ENCODE results near the gene GH2.

DNA sequence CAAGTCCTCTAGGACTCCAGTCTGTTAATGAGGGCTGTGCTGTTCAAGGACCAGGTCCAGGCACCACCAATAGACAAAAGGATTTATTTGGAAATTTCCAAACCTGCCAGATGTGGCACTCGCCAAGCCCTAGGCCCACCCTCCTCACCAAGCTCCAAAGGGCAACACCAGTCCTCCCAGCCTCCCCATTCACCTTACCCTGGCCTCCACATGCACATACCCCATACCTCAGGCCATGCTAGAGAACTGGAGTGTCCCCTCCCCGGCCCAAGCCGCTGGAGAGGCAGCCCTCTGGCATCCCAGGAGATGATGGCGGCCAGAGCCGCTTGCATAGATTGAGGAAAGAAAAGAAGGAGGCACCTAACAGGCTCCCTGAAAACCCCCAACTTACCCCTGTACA is 49.7 kb downstream of the GH2 start:
- TF ChIP-seq, protein P1, sequence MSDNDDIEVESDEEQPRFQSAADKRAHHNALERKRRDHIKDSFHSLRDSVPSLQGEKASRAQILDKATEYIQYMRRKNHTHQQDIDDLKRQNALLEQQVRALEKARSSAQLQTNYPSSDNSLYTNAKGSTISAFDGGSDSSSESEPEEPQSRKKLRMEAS (IDR thresholded peaks at IDR 0.05; ENCODE audit: insufficient read depth, insufficient read length), result no peak
- no peak for TF ChIP-seq EZH2 (IDR thresholded peaks at IDR 0.05; ENCODE audit: borderline replicate concordance, low read depth, low read length, severe bottlenecking)
- TF ChIP-seq, protein P2, sequence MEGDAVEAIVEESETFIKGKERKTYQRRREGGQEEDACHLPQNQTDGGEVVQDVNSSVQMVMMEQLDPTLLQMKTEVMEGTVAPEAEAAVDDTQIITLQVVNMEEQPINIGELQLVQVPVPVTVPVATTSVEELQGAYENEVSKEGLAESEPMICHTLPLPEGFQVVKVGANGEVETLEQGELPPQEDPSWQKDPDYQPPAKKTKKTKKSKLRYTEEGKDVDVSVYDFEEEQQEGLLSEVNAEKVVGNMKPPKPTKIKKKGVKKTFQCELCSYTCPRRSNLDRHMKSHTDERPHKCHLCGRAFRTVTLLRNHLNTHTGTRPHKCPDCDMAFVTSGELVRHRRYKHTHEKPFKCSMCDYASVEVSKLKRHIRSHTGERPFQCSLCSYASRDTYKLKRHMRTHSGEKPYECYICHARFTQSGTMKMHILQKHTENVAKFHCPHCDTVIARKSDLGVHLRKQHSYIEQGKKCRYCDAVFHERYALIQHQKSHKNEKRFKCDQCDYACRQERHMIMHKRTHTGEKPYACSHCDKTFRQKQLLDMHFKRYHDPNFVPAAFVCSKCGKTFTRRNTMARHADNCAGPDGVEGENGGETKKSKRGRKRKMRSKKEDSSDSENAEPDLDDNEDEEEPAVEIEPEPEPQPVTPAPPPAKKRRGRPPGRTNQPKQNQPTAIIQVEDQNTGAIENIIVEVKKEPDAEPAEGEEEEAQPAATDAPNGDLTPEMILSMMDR (IDR thresholded peaks at IDR 0.05; ENCODE audit: extremely low read depth in 1 of 2, insufficient read depth in 1 of 2, low read depth in 1 of 2, low read length in 2 of 2), result no peak
- TF ChIP-seq POLR2AphosphoS5 (IDR thresholded peaks at IDR 0.05; ENCODE audit: insufficient read depth, low read depth, low read length), result no peak
